Measurements from ENCODE around the gene CGB3. TPM values are rescaled to one million over a fixed set of nuclear protein-coding genes. Genes with fewer than 3 reads are reported as not detected.
A peak's percentile ranks its signal among the peaks of the same experiment; 100 is the strongest.
"Not testable (repeated sequence)": the region's sequence is repeated elsewhere in the genome, so short reads cannot be mapped to it uniquely, and the experiment has no call there.

Gene CGB3
- total and polyA plus RNA-seq, 7 donors, result not detected

- H3K9me3 ChIP-seq, result no peaks in the 10 kb centered on the region
- no peak overlapping the region for H3K4me3 ChIP-seq
- H3K27ac ChIP-seq, result no peak overlapping the region
- 93 to 94% methylated on average over 2 of the region's 2 CpGs for WGBS, 2 donors
- no peaks in the 10 kb centered on the region for H3K36me3 ChIP-seq
- no peak for DNase-seq
- H3K27me3 ChIP-seq, result peaks cover 25 to 80% (median 54%) of the 10 kb centered on the region in 3 donors
- intact Hi-C loops (cut with DNase I), result no loop called here
- TF ChIP-seq CTCF (IDR thresholded peaks at IDR 0.05) (no peak), POLR2AphosphoS5 (IDR thresholded peaks at IDR 0.05) (no peak), POLR2A (IDR thresholded peaks at IDR 0.05) (no peak), EP300 (IDR thresholded peaks at IDR 0.05) (no peak)
- H3K4me1 ChIP-seq, result peaks cover 0 to 31% (median 26%) of the 10 kb centered on the region in 4 donors
Measured at GRCh38 chr19:49061000-49061399, 36.9 kb upstream of the CGB3 start.

- no peaks in the 10 kb centered on the region for H3K36me3 ChIP-seq
- H3K4me3 ChIP-seq, result no peak overlapping the region
- TF ChIP-seq CTCF (IDR thresholded peaks at IDR 0.05), result no peak
- TF ChIP-seq POLR2AphosphoS5 (IDR thresholded peaks at IDR 0.05), result no peak
- no peak for TF ChIP-seq POLR2A (IDR thresholded peaks at IDR 0.05)
- no peak for TF ChIP-seq EP300 (IDR thresholded peaks at IDR 0.05)
- 56 to 60% methylated on average over 9 of the region's 9 CpGs for WGBS, 2 donors
- intact Hi-C loops (cut with DNase I), result no loop called here
- peaks cover 0 to 25% (median 21%) of the 10 kb centered on the region in 4 donors for H3K4me1 ChIP-seq
- peaks cover 18 to 60% (median 36%) of the 10 kb centered on the region in 3 donors for H3K27me3 ChIP-seq
- H3K27ac ChIP-seq, result no peak overlapping the region
- no peaks in the 10 kb centered on the region for H3K9me3 ChIP-seq
- DNase-seq, result no peak
Measured at GRCh38 chr19:49059053-49059452, 34.9 kb upstream of the CGB3 start.

- 41 to 43% methylated on average over 10 of the region's 10 CpGs for WGBS, 2 donors
- TF ChIP-seq CTCF (IDR thresholded peaks at IDR 0.05), result no peak
- TF ChIP-seq EP300 (IDR thresholded peaks at IDR 0.05), result no peak
- TF ChIP-seq POLR2AphosphoS5 (IDR thresholded peaks at IDR 0.05), result no peak
- TF ChIP-seq POLR2A (IDR thresholded peaks at IDR 0.05), result no peak
- no peaks in the 10 kb centered on the region for H3K36me3 ChIP-seq
- no peak overlapping the region for H3K27ac ChIP-seq
- H3K9me3 ChIP-seq, result no peaks in the 10 kb centered on the region
- peaks cover 18 to 55% (median 31%) of the 10 kb centered on the region in 3 donors for H3K27me3 ChIP-seq
- intact Hi-C loops (cut with DNase I), result no loop called here
- H3K4me1 ChIP-seq, result peaks cover 0 to 25% (median 21%) of the 10 kb centered on the region in 4 donors
- no peak overlapping the region for H3K4me3 ChIP-seq
- no peak for DNase-seq
Measured at GRCh38 chr19:49058562-49058961, 34.4 kb upstream of the CGB3 start.

- Histone ChIP-seq H3K9me3 (no peaks in the 10 kb centered on the region), H3K4me3 (peak within 1 kb of the TSS; percentile 29 to 54 (median 48)), H3K36me3 (no peaks in the 10 kb centered on the region), H3K27ac (no peak within 1 kb of the TSS), H3K27me3 (peaks cover 18 to 47% (median 24%) of the 10 kb centered on the region in 3 donors), H3K4me1 (peaks cover 0 to 25% (median 21%) of the 10 kb centered on the region in 4 donors)
- WGBS, 2 donors, result 4 to 6% methylated on average over 38 of the region's 38 CpGs
- no peak for TF ChIP-seq EP300 (IDR thresholded peaks at IDR 0.05)
- no peak for TF ChIP-seq CTCF (IDR thresholded peaks at IDR 0.05)
- no peak for TF ChIP-seq POLR2A (IDR thresholded peaks at IDR 0.05)
- no peak for TF ChIP-seq POLR2AphosphoS5 (IDR thresholded peaks at IDR 0.05)
- intact Hi-C loops (cut with DNase I), result no loop called here
- peak; percentile 79 for DNase-seq
Measured at GRCh38 chr19:49057636-49058234, 33.6 kb upstream of the CGB3 start, which contains the start of gene CGB7. CGB7 (minus strand) TSS chr19:49057749; CDS start chr19:49055375, 2,374 bp downstream.

- peaks cover 18 to 40% (median 23%) of the 10 kb centered on the region in 3 donors for H3K27me3 ChIP-seq
- H3K36me3 ChIP-seq; H3K9me3 ChIP-seq; DNase-seq; intact Hi-C loops (cut with DNase I); H3K27ac ChIP-seq: not testable (repeated sequence)
- peaks cover 0 to 25% (median 21%) of the 10 kb centered on the region in 4 donors for H3K4me1 ChIP-seq
- WGBS, 2 donors, result 3 to 5% methylated on average over 34 of the region's 34 CpGs
- H3K4me3 ChIP-seq, result peak overlapping the region; percentile 29 to 54 (median 48)
Measured at GRCh38 chr19:49056902-49057596, 32.9 kb upstream of the CGB3 start.
